ENCODE results near the gene IRF3.
A peak's percentile ranks its signal among the peaks of the same experiment; 100 is the strongest.
"Not testable (repeated sequence)": the region's sequence is repeated elsewhere in the genome, so short reads cannot be mapped to it uniquely, and the experiment has no call there.

IRF3 gene

DNA sequence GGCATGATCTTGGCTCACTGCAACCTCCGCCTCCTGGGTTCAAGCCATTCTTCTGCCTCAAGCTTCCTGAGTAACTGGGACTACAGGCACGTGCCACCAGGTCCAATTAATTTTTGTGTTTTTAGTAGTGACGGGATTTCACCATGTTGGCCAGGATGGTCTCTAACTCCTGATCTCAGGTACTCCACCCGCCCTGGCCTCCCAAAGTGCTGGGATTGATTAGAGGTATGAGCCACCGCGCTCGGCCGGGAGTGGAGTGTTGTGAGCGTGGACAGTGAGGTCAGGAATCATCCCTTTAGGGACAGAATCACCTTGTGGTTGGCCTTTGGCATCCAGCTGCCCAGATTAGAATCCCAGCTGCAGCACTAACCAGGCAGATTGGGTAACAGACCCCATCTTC is 36.0 kb downstream of the IRF3 start:
- Histone ChIP-seq H2BK12ac (ENCODE audit: low read length) (no peak overlapping the region), H3K4me1 (ENCODE audit: control insufficient read depth in 1 of 2, insufficient read depth in 2 of 2, low read length in 2 of 2) (peaks cover 0 to 4% of the 10 kb centered on the region in 2 experiments), H3K14ac (ENCODE audit: low read length) (no peak overlapping the region), H4K91ac (ENCODE audit: low read depth, low read length) (no peak overlapping the region), H4K12ac (ENCODE audit: low read depth, low read length) (no peak overlapping the region), H3K4ac (ENCODE audit: low read depth, low read length) (no peak overlapping the region), H3K27ac (ENCODE audit: low read depth, low read length) (no peak overlapping the region), H3K36me3 (ENCODE audit: control insufficient read depth in 1 of 2, insufficient read depth in 2 of 2, low read length in 2 of 2) (peaks cover 19 to 21% of the 10 kb centered on the region in 2 experiments), H4K8ac (ENCODE audit: low read depth, low read length) (no peak overlapping the region), H2AK5ac (ENCODE audit: low read length) (no peak overlapping the region), H2BK120ac (ENCODE audit: insufficient read depth, low read length, poor library complexity) (no peak overlapping the region), H3K79me2 (ENCODE audit: control insufficient read depth, insufficient read depth, low read length, poor library complexity) (no peaks in the 10 kb centered on the region), H3K79me1 (ENCODE audit: low read length) (no peaks in the 10 kb centered on the region), H3K23ac (ENCODE audit: low read length) (no peak overlapping the region), H3K9ac (ENCODE audit: low read length) (no peak overlapping the region), H3K27me3 (ENCODE audit: insufficient read depth, low read length) (no peaks in the 10 kb centered on the region), H2BK5ac (ENCODE audit: low read depth, low read length, poor library complexity) (no peak overlapping the region), H3K4me3 (ENCODE audit: low read depth, low read length) (no peak overlapping the region), H3K9me3 (ENCODE audit: insufficient read depth, low read depth, low read length) (no peaks in the 10 kb centered on the region), H2AFZ (ENCODE audit: insufficient read depth, low read length, poor library complexity) (no peak overlapping the region), H3K4me2 (ENCODE audit: low read length) (no peak overlapping the region), H3K18ac (ENCODE audit: low read length) (no peak overlapping the region)
- no CpG with 5 or more reads among the region's 9 CpGs for WGBS (ENCODE audit: extremely low coverage, insufficient coverage, insufficient read length)
- DNase-seq = no peak

GRCh38 chr19:49626226-49626625 is 39.4 kb downstream of the IRF3 start:
- Histone ChIP-seq H3K4me1 (ENCODE audit: control insufficient read depth in 1 of 2, insufficient read depth in 2 of 2, low read length in 2 of 2) (no peaks in the 10 kb centered on the region), H2BK12ac (ENCODE audit: low read length) (no peak overlapping the region), H3K4me3 (ENCODE audit: low read depth, low read length) (no peak overlapping the region), H3K27ac (ENCODE audit: low read depth, low read length) (no peak overlapping the region), H3K4ac (ENCODE audit: low read depth, low read length) (no peak overlapping the region), H3K18ac (ENCODE audit: low read length) (no peak overlapping the region), H4K91ac (ENCODE audit: low read depth, low read length) (no peak overlapping the region), H3K36me3 (ENCODE audit: control insufficient read depth in 1 of 2, insufficient read depth in 2 of 2, low read length in 2 of 2) (peaks cover 30 to 33% of the 10 kb centered on the region in 2 experiments), H3K79me2 (ENCODE audit: control insufficient read depth, insufficient read depth, low read length, poor library complexity) (no peaks in the 10 kb centered on the region), H4K12ac (ENCODE audit: low read depth, low read length) (no peak overlapping the region), H3K9me3 (ENCODE audit: insufficient read depth, low read depth, low read length) (no peaks in the 10 kb centered on the region), H2BK120ac (ENCODE audit: insufficient read depth, low read length, poor library complexity) (no peak overlapping the region), H3K9ac (ENCODE audit: low read length) (no peak overlapping the region), H3K23ac (ENCODE audit: low read length) (no peak overlapping the region), H2AK5ac (ENCODE audit: low read length) (no peak overlapping the region), H2AFZ (ENCODE audit: insufficient read depth, low read length, poor library complexity) (no peak overlapping the region), H3K79me1 (ENCODE audit: low read length) (no peaks in the 10 kb centered on the region), H3K14ac (ENCODE audit: low read length) (no peak overlapping the region), H4K8ac (ENCODE audit: low read depth, low read length) (no peak overlapping the region), H3K4me2 (ENCODE audit: low read length) (no peak overlapping the region), H2BK5ac (ENCODE audit: low read depth, low read length, poor library complexity) (no peak overlapping the region), H3K27me3 (ENCODE audit: insufficient read depth, low read length) (no peaks in the 10 kb centered on the region)
- no peak for DNase-seq
- WGBS (ENCODE audit: extremely low coverage, insufficient coverage, insufficient read length) = no CpG with 5 or more reads among the region's 11 CpGs

- Histone ChIP-seq H3K23ac (ENCODE audit: low read length) (no peak overlapping the region), H2BK120ac (ENCODE audit: insufficient read depth, low read length, poor library complexity) (no peak overlapping the region), H3K9ac (ENCODE audit: low read length) (no peak overlapping the region), H4K91ac (ENCODE audit: low read depth, low read length) (no peak overlapping the region), H2AK5ac (ENCODE audit: low read length) (no peak overlapping the region), H3K4me2 (ENCODE audit: low read length) (no peak overlapping the region), H3K4me3 (ENCODE audit: low read depth, low read length) (no peak overlapping the region), H3K27ac (ENCODE audit: low read depth, low read length) (no peak overlapping the region), H2AFZ (ENCODE audit: insufficient read depth, low read length, poor library complexity) (no peak overlapping the region), H3K4ac (ENCODE audit: low read depth, low read length) (no peak overlapping the region), H3K79me1 (ENCODE audit: low read length) (no peaks in the 10 kb centered on the region), H3K18ac (ENCODE audit: low read length) (no peak overlapping the region), H4K12ac (ENCODE audit: low read depth, low read length) (no peak overlapping the region), H3K79me2 (ENCODE audit: control insufficient read depth, insufficient read depth, low read length, poor library complexity) (no peaks in the 10 kb centered on the region), H3K9me3 (ENCODE audit: insufficient read depth, low read depth, low read length) (no peaks in the 10 kb centered on the region), H4K8ac (ENCODE audit: low read depth, low read length) (no peak overlapping the region), H2BK5ac (ENCODE audit: low read depth, low read length, poor library complexity) (no peak overlapping the region), H3K14ac (ENCODE audit: low read length) (no peak overlapping the region), H3K36me3 (ENCODE audit: control insufficient read depth in 1 of 2, insufficient read depth in 2 of 2, low read length in 2 of 2) (peaks cover 33 to 39% of the 10 kb centered on the region in 2 experiments), H2BK12ac (ENCODE audit: low read length) (no peak overlapping the region), H3K4me1 (ENCODE audit: control insufficient read depth in 1 of 2, insufficient read depth in 2 of 2, low read length in 2 of 2) (no peaks in the 10 kb centered on the region), H3K27me3 (ENCODE audit: insufficient read depth, low read length) (no peaks in the 10 kb centered on the region)
- DNase-seq = no peak
- WGBS (ENCODE audit: extremely low coverage, insufficient coverage, insufficient read length) = no CpG with 5 or more reads among the region's 27 CpGs
These were observed 40.4 kb downstream of the IRF3 start for GRCh38 chr19:49624967-49625910.

DNA sequence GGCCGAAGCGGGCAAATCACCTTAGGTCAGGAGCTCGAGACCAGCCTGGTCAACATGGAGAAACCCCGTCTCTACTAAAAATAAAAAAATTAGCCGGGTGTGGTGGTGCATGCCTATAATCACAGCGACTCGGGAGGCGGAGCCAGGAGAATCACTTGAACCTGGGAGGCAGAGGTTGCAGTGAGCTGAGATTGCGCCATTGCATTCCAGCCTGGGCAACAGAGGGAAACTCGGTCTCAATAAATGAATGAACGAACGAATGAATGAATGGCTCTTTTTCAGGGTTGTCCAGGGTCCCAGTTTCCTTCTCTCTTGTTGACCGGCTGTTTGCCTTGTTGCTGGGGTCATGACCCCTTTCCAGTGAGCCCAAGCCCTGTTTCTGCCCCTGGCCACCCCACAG is 47.8 kb downstream of the IRF3 start:
- no CpG with 5 or more reads among the region's 13 CpGs for WGBS (ENCODE audit: extremely low coverage, insufficient coverage, insufficient read length)
- H2BK5ac ChIP-seq (ENCODE audit: low read depth, low read length, poor library complexity); H3K4me2 ChIP-seq (ENCODE audit: low read length): not testable (repeated sequence)

More for the DNA sequence above, 47.8 kb downstream of the IRF3 start:
- peaks cover 52 to 65% of the 10 kb centered on the region in 2 experiments for H3K36me3 ChIP-seq (ENCODE audit: control insufficient read depth in 1 of 2, insufficient read depth in 2 of 2, low read length in 2 of 2)
- H3K4ac ChIP-seq (ENCODE audit: low read depth, low read length); H3K27ac ChIP-seq (ENCODE audit: low read depth, low read length); H3K9me3 ChIP-seq (ENCODE audit: insufficient read depth, low read depth, low read length); H2BK120ac ChIP-seq (ENCODE audit: insufficient read depth, low read length, poor library complexity); H4K8ac ChIP-seq (ENCODE audit: low read depth, low read length); H2BK12ac ChIP-seq (ENCODE audit: low read length); H3K23ac ChIP-seq (ENCODE audit: low read length); H3K4me3 ChIP-seq (ENCODE audit: low read depth, low read length); H2AK5ac ChIP-seq (ENCODE audit: low read length); H3K79me2 ChIP-seq (ENCODE audit: control insufficient read depth, insufficient read depth, low read length, poor library complexity); H2AFZ ChIP-seq (ENCODE audit: insufficient read depth, low read length, poor library complexity); H3K27me3 ChIP-seq (ENCODE audit: insufficient read depth, low read length); H3K9ac ChIP-seq (ENCODE audit: low read length); H3K79me1 ChIP-seq (ENCODE audit: low read length); H4K12ac ChIP-seq (ENCODE audit: low read depth, low read length); H3K4me1 ChIP-seq (ENCODE audit: control insufficient read depth in 1 of 2, insufficient read depth in 2 of 2, low read length in 2 of 2); H4K91ac ChIP-seq (ENCODE audit: low read depth, low read length); H3K18ac ChIP-seq (ENCODE audit: low read length); H3K14ac ChIP-seq (ENCODE audit: low read length): not testable (repeated sequence)
- DNase-seq = peak in 1 of 2 donors; percentile 9

All from trophoblast cell (in vitro differentiated cells and primary cell).